ENCODE measurements around the gene OTUD4. TPM values are rescaled to one million over a fixed set of nuclear protein-coding genes. Genes with fewer than 3 reads are reported as not detected.

The OTUD4 gene
- total RNA-seq, 1 experiment from 2014 or later, result 44.2 TPM

DNA sequence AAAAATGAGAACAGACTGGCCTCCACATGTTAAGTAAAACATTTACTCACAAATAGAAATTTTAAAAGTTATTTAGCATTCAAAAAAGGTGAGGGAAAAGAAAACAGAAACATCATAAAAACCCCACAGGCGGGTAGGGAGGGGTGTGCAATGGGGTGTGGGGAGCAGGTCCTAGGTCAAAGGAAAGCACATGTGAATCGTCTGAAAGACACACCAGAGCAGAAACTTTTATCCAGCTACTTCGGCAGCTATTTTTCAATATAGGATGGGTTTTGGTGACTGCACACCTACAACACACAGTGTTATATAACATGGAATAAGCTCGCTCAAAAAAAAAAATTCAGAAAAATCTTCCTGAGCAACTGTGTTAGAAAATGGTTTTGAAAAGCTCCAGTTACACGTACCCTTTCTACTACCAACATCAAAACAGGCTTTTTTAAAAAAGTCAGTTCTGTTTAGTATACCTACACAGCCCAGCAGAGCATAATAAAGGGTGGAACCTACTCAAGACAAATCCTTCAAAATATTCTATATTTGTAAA lies 1.6 kb downstream of the OTUD4 start:
- no peaks in the 10 kb centered on the region for H3K27me3 ChIP-seq (replicated peaks; ENCODE audit: insufficient read depth, low read depth, low read length, poor library complexity)
- peaks cover 25% of the 10 kb centered on the region for H3K4me1 ChIP-seq (ENCODE audit: insufficient read depth, low read length, poor library complexity, severe bottlenecking)
- peaks cover 9% of the 10 kb centered on the region for H3K36me3 ChIP-seq (ENCODE audit: insufficient read depth, low read length, poor library complexity, severe bottlenecking)
- no peak for DNase-seq (ENCODE audit: low spot score)
- no TSS peak for BruUV-seq (replicated peaks)
- ChIA-PET CTCF (no interaction called here), POLR2A (ENCODE audit: low non-redundant PET) (no interaction called here)
- H3K9me3 ChIP-seq (ENCODE audit: low read depth, low read length, poor library complexity, severe bottlenecking), result no peaks in the 10 kb centered on the region
- TF ChIP-seq EZH2 (IDR thresholded peaks at IDR 0.05; ENCODE audit: borderline replicate concordance, low read depth, low read length, poor library complexity, severe bottlenecking), result no peak
- TF ChIP-seq, protein P1, sequence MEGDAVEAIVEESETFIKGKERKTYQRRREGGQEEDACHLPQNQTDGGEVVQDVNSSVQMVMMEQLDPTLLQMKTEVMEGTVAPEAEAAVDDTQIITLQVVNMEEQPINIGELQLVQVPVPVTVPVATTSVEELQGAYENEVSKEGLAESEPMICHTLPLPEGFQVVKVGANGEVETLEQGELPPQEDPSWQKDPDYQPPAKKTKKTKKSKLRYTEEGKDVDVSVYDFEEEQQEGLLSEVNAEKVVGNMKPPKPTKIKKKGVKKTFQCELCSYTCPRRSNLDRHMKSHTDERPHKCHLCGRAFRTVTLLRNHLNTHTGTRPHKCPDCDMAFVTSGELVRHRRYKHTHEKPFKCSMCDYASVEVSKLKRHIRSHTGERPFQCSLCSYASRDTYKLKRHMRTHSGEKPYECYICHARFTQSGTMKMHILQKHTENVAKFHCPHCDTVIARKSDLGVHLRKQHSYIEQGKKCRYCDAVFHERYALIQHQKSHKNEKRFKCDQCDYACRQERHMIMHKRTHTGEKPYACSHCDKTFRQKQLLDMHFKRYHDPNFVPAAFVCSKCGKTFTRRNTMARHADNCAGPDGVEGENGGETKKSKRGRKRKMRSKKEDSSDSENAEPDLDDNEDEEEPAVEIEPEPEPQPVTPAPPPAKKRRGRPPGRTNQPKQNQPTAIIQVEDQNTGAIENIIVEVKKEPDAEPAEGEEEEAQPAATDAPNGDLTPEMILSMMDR (conservative IDR thresholded peaks at IDR 0.05; ENCODE audit: low read depth, low read length), result no peak
- intact Hi-C loops (cut with micrococcal nuclease; ENCODE audit: unreplicated experiment), result no loop called here
- H3K27ac ChIP-seq (ENCODE audit: low read depth, low read length, poor library complexity, severe bottlenecking), result peak overlapping the region; percentile 75
- peak overlapping the region; percentile 90 for H3K4me3 ChIP-seq (ENCODE audit: low read depth, low read length, poor library complexity, severe bottlenecking)

DNA sequence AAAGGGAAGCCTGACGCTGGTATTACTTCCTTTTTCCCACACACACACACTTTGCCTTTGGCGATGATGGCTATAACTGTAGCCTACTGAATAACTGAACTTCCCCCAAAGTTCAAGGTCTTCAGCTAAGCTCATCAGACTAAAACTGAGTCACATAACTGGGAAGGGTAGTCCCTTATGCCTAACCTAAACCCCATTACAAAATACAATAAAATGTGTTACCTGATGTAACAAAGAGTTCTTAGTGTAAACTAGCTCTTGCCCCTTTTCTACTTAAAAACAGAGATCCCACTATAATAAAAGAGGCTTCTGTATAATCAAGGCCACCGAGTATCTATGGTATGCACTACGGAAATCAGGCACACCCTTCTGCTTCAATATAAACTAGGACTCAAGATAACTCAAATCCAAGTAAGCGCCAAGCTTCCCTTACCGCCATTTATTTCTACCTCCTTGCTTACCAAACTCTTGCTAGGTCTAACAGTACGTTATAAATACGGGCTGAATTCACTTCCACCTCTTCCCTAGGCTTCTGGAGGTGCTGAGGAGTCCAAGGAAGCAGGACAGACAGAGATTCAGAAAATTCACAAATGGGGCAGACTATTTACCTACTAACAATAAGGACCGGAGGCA lies 2.4 kb downstream of the OTUD4 start:
- POLR2A ChIA-PET (ENCODE audit: low non-redundant PET), result interaction anchor here (0.6 kb wide), 1 partner anchor 32 kb away, joined by 7 read pairs; no protein-coding TSS in a partner anchor
- TSS peak; percentile 29 for BruUV-seq (replicated peaks)

DNA sequence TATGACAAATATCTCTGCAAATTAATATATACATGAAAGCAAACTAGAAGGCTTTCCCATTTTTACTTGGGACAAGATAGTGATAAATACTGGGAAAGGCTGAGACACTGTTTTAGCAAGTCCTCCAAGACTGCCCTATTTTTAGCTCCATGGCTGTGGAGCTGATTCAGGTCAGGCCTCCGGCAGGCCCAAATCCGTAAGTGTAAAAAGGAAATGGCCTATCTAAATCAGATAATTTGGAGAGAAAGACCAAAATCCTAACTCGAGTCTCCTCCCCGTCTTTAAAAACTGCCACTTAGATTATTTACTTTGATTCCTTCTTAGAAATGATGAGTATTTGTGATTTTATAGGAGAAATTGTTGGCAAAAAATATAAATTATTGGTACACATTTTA lies 2.9 kb downstream of the OTUD4 start:
- intact Hi-C loops (cut with micrococcal nuclease; ENCODE audit: unreplicated experiment), result no loop called here
- CTCF ChIA-PET, result interaction anchor here (0.6 kb wide), 1 partner anchor 380 kb away, joined by 6 read pairs; no protein-coding TSS in a partner anchor
- BruUV-seq (replicated peaks), result no TSS peak

More for the DNA sequence above, 2.4 kb downstream of the OTUD4 start:
- Histone ChIP-seq H3K4me3 (ENCODE audit: low read depth, low read length, poor library complexity, severe bottlenecking) (peak overlapping the region; percentile 90), H3K36me3 (ENCODE audit: insufficient read depth, low read length, poor library complexity, severe bottlenecking) (peaks cover 17% of the 10 kb centered on the region), H3K4me1 (ENCODE audit: insufficient read depth, low read length, poor library complexity, severe bottlenecking) (peaks cover 25% of the 10 kb centered on the region), H3K27me3 (replicated peaks; ENCODE audit: insufficient read depth, low read depth, low read length, poor library complexity) (no peaks in the 10 kb centered on the region), H3K9me3 (ENCODE audit: low read depth, low read length, poor library complexity, severe bottlenecking) (no peaks in the 10 kb centered on the region), H3K27ac (ENCODE audit: low read depth, low read length, poor library complexity, severe bottlenecking) (peak overlapping the region; percentile 75)
- TF ChIP-seq, protein P1 (conservative IDR thresholded peaks at IDR 0.05; ENCODE audit: low read depth, low read length), result no peak
- TF ChIP-seq EZH2 (IDR thresholded peaks at IDR 0.05; ENCODE audit: borderline replicate concordance, low read depth, low read length, poor library complexity, severe bottlenecking), result no peak
- CTCF ChIA-PET, result no interaction called here
- intact Hi-C loops (cut with micrococcal nuclease; ENCODE audit: unreplicated experiment), result no loop called here
- DNase-seq (ENCODE audit: low spot score), result peak; percentile 15

More for the DNA sequence above, 2.9 kb downstream of the OTUD4 start:
- Histone ChIP-seq H3K27ac (ENCODE audit: low read depth, low read length, poor library complexity, severe bottlenecking) (peak overlapping the region; percentile 21), H3K4me1 (ENCODE audit: insufficient read depth, low read length, poor library complexity, severe bottlenecking) (peaks cover 25% of the 10 kb centered on the region), H3K27me3 (replicated peaks; ENCODE audit: insufficient read depth, low read depth, low read length, poor library complexity) (no peaks in the 10 kb centered on the region), H3K36me3 (ENCODE audit: insufficient read depth, low read length, poor library complexity, severe bottlenecking) (peaks cover 22% of the 10 kb centered on the region), H3K4me3 (ENCODE audit: low read depth, low read length, poor library complexity, severe bottlenecking) (peak overlapping the region; percentile 90), H3K9me3 (ENCODE audit: low read depth, low read length, poor library complexity, severe bottlenecking) (no peaks in the 10 kb centered on the region)
- no peak for DNase-seq (ENCODE audit: low spot score)
- POLR2A ChIA-PET (ENCODE audit: low non-redundant PET), result interaction anchor here (0.6 kb wide), 1 partner anchor 31 kb away, joined by 7 read pairs; no protein-coding TSS in a partner anchor
- TF ChIP-seq, protein P1 (conservative IDR thresholded peaks at IDR 0.05; ENCODE audit: low read depth, low read length), result no peak
- TF ChIP-seq EZH2 (IDR thresholded peaks at IDR 0.05; ENCODE audit: borderline replicate concordance, low read depth, low read length, poor library complexity, severe bottlenecking), result no peak
